GM12878 (cell line): ENCODE measurements around the gene IFT81.

Experiments used
- BHLHE40 ChIP-seq, 2 experiments: fragments of 450-650 bp in 1 of 2; IDR thresholded peaks; 2 replicates each; pipeline ENCODE4 v1.6.1; 2011 to 2017; ENCODE audit warnings: low read depth in 2 of 2, borderline replicate concordance in 1 of 2, improper control_type of control experiment in 1 of 2, low read length in 1 of 2, mild to moderate bottlenecking in 1 of 2
- CEBPB ChIP-seq, 2 experiments: fragments of 150-350 bp in 1 of 2; IDR thresholded peaks; 2 replicates each; pipeline ENCODE4 v1.6.1; 2012 to 2014; ENCODE audit warnings: low read depth in 2 of 2, low read length in 2 of 2, borderline replicate concordance in 1 of 2, inconsistent platforms in 1 of 2
- CTCF ChIP-seq, 3 experiments: IDR thresholded peaks in 2 of 3; conservative IDR thresholded peaks in 1 of 3; 2 replicates each; pipeline ENCODE4 v1.5.1; 2011; ENCODE audit warnings: low read depth in 3 of 3, low read length in 3 of 3, mild to moderate bottlenecking in 3 of 3, control low read depth in 2 of 3, moderate library complexity in 2 of 3, inconsistent platforms in 1 of 3, mixed read lengths in 1 of 3; ENCODE audit not compliant: control insufficient read depth in 2 of 3, insufficient read depth in 1 of 3; ENCODE audit errors: extremely low read depth in 1 of 3
- MTA3 ChIP-seq: IDR thresholded peaks from 2 replicates; pipeline ENCODE4 v1.6.1; 2012; ENCODE audit warnings: low read length, inconsistent platforms, borderline replicate concordance
- NFYB ChIP-seq: IDR thresholded peaks from 2 replicates; pipeline ENCODE4 v1.6.1; 2011; ENCODE audit warnings: low read depth, mild to moderate bottlenecking, low read length, improper control_type of control experiment, moderate library complexity; ENCODE audit not compliant: insufficient read depth
- POU2F2 ChIP-seq: IDR thresholded peaks from 3 replicates; pipeline ENCODE4 v1.6.1; 2011; ENCODE audit warnings: low read depth, mild to moderate bottlenecking, low read length, borderline replicate concordance
- RCOR1 ChIP-seq: conservative IDR thresholded peaks from 2 replicates; pipeline ENCODE4 v1.6.1; 2012; ENCODE audit warnings: low read depth, low read length, improper control_type of control experiment
- SP1 ChIP-seq: IDR thresholded peaks from one replicate; pipeline ENCODE4 v1.6.1; 2011; ENCODE audit warnings: low read depth, low read length
- SRF ChIP-seq, 2 experiments: IDR thresholded peaks; 2 replicates each; pipeline ENCODE4 v1.6.1; 2011; ENCODE audit warnings: low read depth in 2 of 2, low read length in 2 of 2, mild to moderate bottlenecking in 1 of 2, moderate library complexity in 1 of 2
- WRNIP1 ChIP-seq: IDR thresholded peaks from 2 replicates; pipeline ENCODE4 v1.6.1; 2011; ENCODE audit warnings: low read depth, low read length, improper control_type of control experiment, borderline replicate concordance
- YY1 ChIP-seq: IDR thresholded peaks from 2 replicates; pipeline ENCODE4 v1.6.1; 2011; ENCODE audit warnings: low read depth, mild to moderate bottlenecking, low read length
- ZNF622 ChIP-seq: fragments of 450-650 bp; IDR thresholded peaks from 2 replicates; pipeline ENCODE4 v1.6.1; 2017; ENCODE audit warnings: mild to moderate bottlenecking, inconsistent platforms

GRCh38 chr12:110247340-110248095 is 123.4 kb downstream of the IFT81 start:
- TF ChIP-seq NFYB (no peak), MTA3 (no peak), CEBPB (IDR thresholded peaks at IDR 0.05; ENCODE audit: borderline replicate concordance in 1 of 2, low read depth in 2 of 2, low read length in 2 of 2) (no peak), ZNF622 (no peak), POU2F2 (no peak), RCOR1 (no peak), SRF (IDR thresholded peaks at IDR 0.05; ENCODE audit: low read depth in 2 of 2, low read length in 2 of 2) (no peak), SP1 (no peak), YY1 (no peak), CTCF (IDR thresholded peaks at IDR 0.05 in 2 of 3, conservative IDR thresholded peaks at IDR 0.05 in 1 of 3; ENCODE audit: control insufficient read depth in 2 of 3, extremely low read depth in 1 of 3, insufficient read depth in 1 of 3, low read depth in 3 of 3, low read length in 3 of 3) (no peak), BHLHE40 (IDR thresholded peaks at IDR 0.05; ENCODE audit: borderline replicate concordance in 1 of 2, low read depth in 2 of 2, low read length in 1 of 2) (no peak), WRNIP1 (no peak)
